ENCODE measurements around the gene CEP57L1.
A peak's percentile ranks its signal among the peaks of the same experiment; 100 is the strongest.
"Not testable (repeated sequence)": the region's sequence is repeated elsewhere in the genome, so short reads cannot be mapped to it uniquely, and the experiment has no call there.

The CEP57L1 gene

GRCh38 chr6:109073344-109074132, 21.8 kb upstream of the CEP57L1 start:
- peak; percentile 26 for DNase-seq (ENCODE audit: low spot score)

GRCh38 chr6:109074133-109074415, 21.2 kb upstream of the CEP57L1 start:
- no peak for DNase-seq (ENCODE audit: low spot score)

- DNase-seq (ENCODE audit: low spot score), result no peak
These were observed 19.4 kb upstream of the CEP57L1 start for GRCh38 chr6:109075934-109076333.

GRCh38 chr6:109076377-109076776, 18.9 kb upstream of the CEP57L1 start:
- DNase-seq (ENCODE audit: low spot score), result no peak

GRCh38 chr6:109079981-109080380, 15.3 kb upstream of the CEP57L1 start:
- DNase-seq (ENCODE audit: low spot score), result no peak

- no peak for DNase-seq (ENCODE audit: low spot score)
These were observed 14.3 kb upstream of the CEP57L1 start for GRCh38 chr6:109081026-109081425.

GRCh38 chr6:109081516-109082187, 13.7 kb upstream of the CEP57L1 start:
- DNase-seq (ENCODE audit: low spot score), result no peak

GRCh38 chr6:109082188-109082577, 13.1 kb upstream of the CEP57L1 start:
- no peak for DNase-seq (ENCODE audit: low spot score)

GRCh38 chr6:109083657-109084056, 11.7 kb upstream of the CEP57L1 start:
- no peak for DNase-seq (ENCODE audit: low spot score)

GRCh38 chr6:109084146-109084545, 11.2 kb upstream of the CEP57L1 start:
- not testable (repeated sequence) for DNase-seq (ENCODE audit: low spot score)

- no peak for DNase-seq (ENCODE audit: low spot score)
These were observed 7.5 kb upstream of the CEP57L1 start for GRCh38 chr6:109087661-109088264.

GRCh38 chr6:109088995-109089394, 6.3 kb upstream of the CEP57L1 start:
- no peak for DNase-seq (ENCODE audit: low spot score)

- no peak for DNase-seq (ENCODE audit: low spot score)
These were observed 3.8 kb upstream of the CEP57L1 start for GRCh38 chr6:109091314-109092024.

- no peak for DNase-seq (ENCODE audit: low spot score)
These were observed 3.2 kb upstream of the CEP57L1 start for GRCh38 chr6:109092074-109092473.

- no peak for DNase-seq (ENCODE audit: low spot score)
These were observed 1.4 kb upstream of the CEP57L1 start for GRCh38 chr6:109093732-109094415.

- peak; percentile 95 for DNase-seq (ENCODE audit: low spot score)
These were observed 781 bp upstream of the CEP57L1 start, which contains the start of gene SESN1 for GRCh38 chr6:109094416-109095035. Gene SESN1, minus strand, starts transcription at chr6:109094846. Its CDS starts 773 bp downstream, at chr6:109094073.

GRCh38 chr6:109095835-109096084, 453 bp downstream of the CEP57L1 start:
- no peak for DNase-seq (ENCODE audit: low spot score)

- no peak for DNase-seq (ENCODE audit: low spot score)
These were observed 901 bp downstream of the CEP57L1 start for GRCh38 chr6:109096208-109096607.

- no peak for DNase-seq (ENCODE audit: low spot score)
These were observed 2.4 kb downstream of the CEP57L1 start for GRCh38 chr6:109097661-109098060.

GRCh38 chr6:109102762-109103161, 7.5 kb downstream of the CEP57L1 start:
- no peak for DNase-seq (ENCODE audit: low spot score)

- no peak for DNase-seq (ENCODE audit: low spot score)
These were observed 8.6 kb downstream of the CEP57L1 start for GRCh38 chr6:109103942-109104341.

GRCh38 chr6:109104512-109104911, 9.2 kb downstream of the CEP57L1 start:
- no peak for DNase-seq (ENCODE audit: low spot score)

Data from hepatic stellate cell (primary cell).